HEK293 (cell line): ENCODE data around the gene CACNA1S.

Source experiments
- CTCF ChIA-PET: fragments of 350-600 bp; formaldehyde crosslinking; extraction: SDS; loops from one replicate; lab custom pipeline; 2021; ENCODE audit warnings: antibody characterized with exemption; lab: Yijun Ruan, JAX
- POLR2A ChIA-PET: fragments of 300-600 bp; formaldehyde crosslinking; extraction: SDS; loops from one replicate; lab custom pipeline; 2020; ENCODE audit warnings: antibody characterized with exemption, inconsistent platforms; lab: Yijun Ruan, JAX
- H3K27ac ChIP-seq: fragments of 200-500 bp; sonication (Bioruptor generic); 2 replicates; pipeline ENCODE4 v1.5.1; 2014; ENCODE audit warnings: low read depth, low read length, control low read depth, inconsistent platforms; ENCODE audit errors: extremely low read depth
- H3K36me3 ChIP-seq, 2 experiments: fragments of 200-500 bp in 1 of 2; sonication (Bioruptor generic) in 1 of 2; 1 replicate in 1 of 2; 2 replicates in 1 of 2; pipeline ENCODE4 v1.5.1; 2014 to 2017; ENCODE audit warnings: inconsistent platforms in 2 of 2, low read length in 2 of 2; ENCODE audit not compliant: control insufficient read depth in 2 of 2, insufficient read depth in 1 of 2
- H3K4me1 ChIP-seq: fragments of 200-500 bp; sonication (Bioruptor generic); 2 replicates; pipeline ENCODE4 v1.5.1; 2014; ENCODE audit warnings: mild to moderate bottlenecking, low read length, inconsistent platforms; ENCODE audit not compliant: control insufficient read depth, insufficient read depth
- H3K4me3 ChIP-seq: 2 replicates; pipeline ENCODE4 v1.5.1; 2011; ENCODE audit warnings: low read depth, mild to moderate bottlenecking, control low read depth, low read length, moderate library complexity
- H3K9me3 ChIP-seq: fragments of 200-500 bp; sonication (Bioruptor generic); 2 replicates; pipeline ENCODE4 v1.5.1; 2014; ENCODE audit warnings: low read depth, low read length, inconsistent platforms; ENCODE audit not compliant: control insufficient read depth, insufficient read depth
- IKZF3 ChIP-seq: fragments of 450-650 bp; IDR thresholded peaks from 2 replicates; pipeline ENCODE4 v1.5.0; 2018; ENCODE audit warnings: missing biosample characterization, mild to moderate bottlenecking, missing genetic modification characterization, moderate library complexity
- KLF10 ChIP-seq: fragments of 450-650 bp; IDR thresholded peaks from 2 replicates; pipeline ENCODE4 v1.5.1; 2018; ENCODE audit warnings: missing biosample characterization, mild to moderate bottlenecking, missing genetic modification characterization
- ZNF10 ChIP-seq: fragments of 450-650 bp; formaldehyde crosslinking; IDR thresholded peaks from 2 replicates; pipeline ENCODE4 v1.5.1; 2017; ENCODE audit warnings: missing biosample characterization, missing genetic modification characterization
- ZNF121 ChIP-seq: fragments of 450-650 bp; formaldehyde crosslinking; IDR thresholded peaks from 2 replicates; pipeline ENCODE4 v1.5.1; 2016; ENCODE audit warnings: missing biosample characterization, missing genetic modification characterization
- ZNF169 ChIP-seq: fragments of 450-650 bp; formaldehyde crosslinking; IDR thresholded peaks from 2 replicates; pipeline ENCODE4 v1.5.1; 2016; ENCODE audit warnings: missing biosample characterization, missing genetic modification characterization
- ZNF175 ChIP-seq: fragments of 450-650 bp; formaldehyde crosslinking; IDR thresholded peaks from 2 replicates; pipeline ENCODE4 v1.5.1; 2016; ENCODE audit warnings: missing biosample characterization, missing genetic modification characterization
- ZNF2 ChIP-seq: fragments of 450-650 bp; formaldehyde crosslinking; IDR thresholded peaks from 2 replicates; pipeline ENCODE4 v1.5.1; 2016; ENCODE audit warnings: missing biosample characterization, missing genetic modification characterization
- ZNF211 ChIP-seq: fragments of 450-650 bp; formaldehyde crosslinking; IDR thresholded peaks from 2 replicates; pipeline ENCODE4 v1.5.1; 2016; ENCODE audit warnings: low read depth, missing biosample characterization, missing genetic modification characterization
- ZNF843 ChIP-seq: fragments of 450-650 bp; formaldehyde crosslinking; IDR thresholded peaks from 2 replicates; pipeline ENCODE4 v1.5.1; 2016; ENCODE audit warnings: missing biosample characterization, missing genetic modification characterization
- TF ChIP-seq, protein P1 (sequence below): fragments of 450-650 bp; formaldehyde crosslinking; conservative IDR thresholded peaks from 2 replicates; pipeline ENCODE4 v1.5.1; 2016; ENCODE audit warnings: low read depth, missing biosample characterization, missing genetic modification characterization
- TF ChIP-seq, protein P2 (sequence below): fragments of 450-650 bp; formaldehyde crosslinking; IDR thresholded peaks from 2 replicates; pipeline ENCODE4 v1.5.1; 2016; ENCODE audit warnings: missing biosample characterization, missing genetic modification characterization
- TF ChIP-seq, protein P3 (sequence below): fragments of 450-650 bp; formaldehyde crosslinking; conservative IDR thresholded peaks from 2 replicates; pipeline ENCODE4 v1.5.1; 2016; ENCODE audit warnings: low read depth, missing biosample characterization, missing genetic modification characterization

CACNA1S gene

DNA sequence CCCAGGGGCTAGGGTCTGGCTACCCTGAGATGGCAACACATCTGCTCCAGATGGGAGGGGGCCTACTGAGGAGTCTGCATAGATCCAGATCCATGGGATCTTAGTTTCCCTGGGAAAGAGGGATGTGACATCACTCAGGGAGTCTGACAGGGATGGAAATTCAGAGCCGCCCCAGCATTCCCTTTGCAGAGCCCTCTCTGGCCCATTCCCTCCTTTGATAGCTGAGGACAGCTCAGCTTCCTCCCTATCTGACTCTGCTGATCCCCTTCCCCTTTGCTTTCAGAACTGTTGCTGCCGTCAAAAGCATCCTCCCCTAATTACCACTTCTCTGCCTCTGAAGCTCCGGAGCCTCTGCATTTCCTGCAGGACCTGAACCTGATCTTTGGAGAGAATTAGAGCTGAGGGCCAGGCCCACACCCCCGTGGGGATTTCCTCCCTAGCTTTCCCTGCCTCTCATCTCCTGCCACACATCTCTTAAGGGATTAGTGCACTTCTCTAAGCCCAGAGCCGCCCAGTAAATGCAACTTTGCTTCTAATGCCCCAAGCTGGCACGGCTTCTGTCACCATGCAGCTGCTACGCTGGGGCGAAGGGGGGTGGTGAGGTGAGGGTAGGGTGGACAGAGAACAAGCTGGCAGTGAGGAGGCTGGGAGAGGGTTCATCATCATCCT, 24.3 kb upstream of the CACNA1S start:
- TF ChIP-seq ZNF2 (tag by site-specific recombination) (no peak), IKZF3 (no peak), ZNF843 (tag by site-specific recombination) (no peak), KLF10 (tag by site-specific recombination) (no peak), ZNF169 (no peak), ZNF211 (tag by site-specific recombination) (no peak), ZNF121 (no peak)
- TF ChIP-seq, protein P1, sequence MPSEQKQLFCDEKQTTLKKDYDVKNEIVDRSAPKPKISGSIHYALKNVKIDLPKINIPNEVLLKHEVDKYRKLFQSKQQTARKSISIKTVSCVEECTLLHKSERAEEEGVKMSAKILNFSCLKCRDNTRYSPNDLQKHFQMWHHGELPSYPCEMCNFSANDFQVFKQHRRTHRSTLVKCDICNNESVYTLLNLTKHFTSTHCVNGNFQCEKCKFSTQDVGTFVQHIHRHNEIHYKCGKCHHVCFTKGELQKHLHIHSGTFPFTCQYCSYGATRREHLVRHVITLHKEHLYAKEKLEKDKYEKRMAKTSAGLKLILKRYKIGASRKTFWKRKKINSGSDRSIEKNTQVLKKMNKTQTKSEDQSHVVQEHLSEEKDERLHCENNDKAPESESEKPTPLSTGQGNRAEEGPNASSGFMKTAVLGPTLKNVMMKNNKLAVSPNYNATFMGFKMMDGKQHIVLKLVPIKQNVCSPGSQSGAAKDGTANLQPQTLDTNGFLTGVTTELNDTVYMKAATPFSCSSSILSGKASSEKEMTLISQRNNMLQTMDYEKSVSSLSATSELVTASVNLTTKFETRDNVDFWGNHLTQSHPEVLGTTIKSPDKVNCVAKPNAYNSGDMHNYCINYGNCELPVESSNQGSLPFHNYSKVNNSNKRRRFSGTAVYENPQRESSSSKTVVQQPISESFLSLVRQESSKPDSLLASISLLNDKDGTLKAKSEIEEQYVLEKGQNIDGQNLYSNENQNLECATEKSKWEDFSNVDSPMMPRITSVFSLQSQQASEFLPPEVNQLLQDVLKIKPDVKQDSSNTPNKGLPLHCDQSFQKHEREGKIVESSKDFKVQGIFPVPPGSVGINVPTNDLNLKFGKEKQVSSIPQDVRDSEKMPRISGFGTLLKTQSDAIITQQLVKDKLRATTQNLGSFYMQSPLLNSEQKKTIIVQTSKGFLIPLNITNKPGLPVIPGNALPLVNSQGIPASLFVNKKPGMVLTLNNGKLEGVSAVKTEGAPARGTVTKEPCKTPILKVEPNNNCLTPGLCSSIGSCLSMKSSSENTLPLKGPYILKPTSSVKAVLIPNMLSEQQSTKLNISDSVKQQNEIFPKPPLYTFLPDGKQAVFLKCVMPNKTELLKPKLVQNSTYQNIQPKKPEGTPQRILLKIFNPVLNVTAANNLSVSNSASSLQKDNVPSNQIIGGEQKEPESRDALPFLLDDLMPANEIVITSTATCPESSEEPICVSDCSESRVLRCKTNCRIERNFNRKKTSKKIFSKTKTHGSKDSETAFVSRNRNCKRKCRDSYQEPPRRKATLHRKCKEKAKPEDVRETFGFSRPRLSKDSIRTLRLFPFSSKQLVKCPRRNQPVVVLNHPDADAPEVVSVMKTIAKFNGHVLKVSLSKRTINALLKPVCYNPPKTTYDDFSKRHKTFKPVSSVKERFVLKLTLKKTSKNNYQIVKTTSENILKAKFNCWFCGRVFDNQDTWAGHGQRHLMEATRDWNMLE, result no peak
- TF ChIP-seq, protein P2, sequence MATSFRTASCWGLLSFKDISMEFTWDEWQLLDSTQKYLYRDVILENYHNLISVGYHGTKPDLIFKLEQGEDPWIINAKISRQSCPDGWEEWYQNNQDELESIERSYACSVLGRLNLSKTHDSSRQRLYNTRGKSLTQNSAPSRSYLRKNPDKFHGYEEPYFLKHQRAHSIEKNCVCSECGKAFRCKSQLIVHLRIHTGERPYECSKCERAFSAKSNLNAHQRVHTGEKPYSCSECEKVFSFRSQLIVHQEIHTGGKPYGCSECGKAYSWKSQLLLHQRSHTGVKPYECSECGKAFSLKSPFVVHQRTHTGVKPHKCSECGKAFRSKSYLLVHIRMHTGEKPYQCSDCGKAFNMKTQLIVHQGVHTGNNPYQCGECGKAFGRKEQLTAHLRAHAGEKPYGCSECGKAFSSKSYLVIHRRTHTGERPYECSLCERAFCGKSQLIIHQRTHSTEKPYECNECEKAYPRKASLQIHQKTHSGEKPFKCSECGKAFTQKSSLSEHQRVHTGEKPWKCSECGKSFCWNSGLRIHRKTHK (tag by site-specific recombination), result no peak
- TF ChIP-seq, protein P3, sequence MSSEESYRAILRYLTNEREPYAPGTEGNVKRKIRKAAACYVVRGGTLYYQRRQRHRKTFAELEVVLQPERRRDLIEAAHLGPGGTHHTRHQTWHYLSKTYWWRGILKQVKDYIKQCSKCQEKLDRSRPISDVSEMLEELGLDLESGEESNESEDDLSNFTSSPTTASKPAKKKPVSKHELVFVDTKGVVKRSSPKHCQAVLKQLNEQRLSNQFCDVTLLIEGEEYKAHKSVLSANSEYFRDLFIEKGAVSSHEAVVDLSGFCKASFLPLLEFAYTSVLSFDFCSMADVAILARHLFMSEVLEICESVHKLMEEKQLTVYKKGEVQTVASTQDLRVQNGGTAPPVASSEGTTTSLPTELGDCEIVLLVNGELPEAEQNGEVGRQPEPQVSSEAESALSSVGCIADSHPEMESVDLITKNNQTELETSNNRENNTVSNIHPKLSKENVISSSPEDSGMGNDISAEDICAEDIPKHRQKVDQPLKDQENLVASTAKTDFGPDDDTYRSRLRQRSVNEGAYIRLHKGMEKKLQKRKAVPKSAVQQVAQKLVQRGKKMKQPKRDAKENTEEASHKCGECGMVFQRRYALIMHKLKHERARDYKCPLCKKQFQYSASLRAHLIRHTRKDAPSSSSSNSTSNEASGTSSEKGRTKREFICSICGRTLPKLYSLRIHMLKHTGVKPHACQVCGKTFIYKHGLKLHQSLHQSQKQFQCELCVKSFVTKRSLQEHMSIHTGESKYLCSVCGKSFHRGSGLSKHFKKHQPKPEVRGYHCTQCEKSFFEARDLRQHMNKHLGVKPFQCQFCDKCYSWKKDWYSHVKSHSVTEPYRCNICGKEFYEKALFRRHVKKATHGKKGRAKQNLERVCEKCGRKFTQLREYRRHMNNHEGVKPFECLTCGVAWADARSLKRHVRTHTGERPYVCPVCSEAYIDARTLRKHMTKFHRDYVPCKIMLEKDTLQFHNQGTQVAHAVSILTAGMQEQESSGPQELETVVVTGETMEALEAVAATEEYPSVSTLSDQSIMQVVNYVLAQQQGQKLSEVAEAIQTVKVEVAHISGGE (tag by site-specific recombination), result no peak
- CTCF ChIA-PET, result interaction anchor here (2.7 to 4.7 kb wide), 2 partner anchors 17 kb away, joined by 11 to 13 read pairs; no protein-coding TSS in a partner anchor

DNA sequence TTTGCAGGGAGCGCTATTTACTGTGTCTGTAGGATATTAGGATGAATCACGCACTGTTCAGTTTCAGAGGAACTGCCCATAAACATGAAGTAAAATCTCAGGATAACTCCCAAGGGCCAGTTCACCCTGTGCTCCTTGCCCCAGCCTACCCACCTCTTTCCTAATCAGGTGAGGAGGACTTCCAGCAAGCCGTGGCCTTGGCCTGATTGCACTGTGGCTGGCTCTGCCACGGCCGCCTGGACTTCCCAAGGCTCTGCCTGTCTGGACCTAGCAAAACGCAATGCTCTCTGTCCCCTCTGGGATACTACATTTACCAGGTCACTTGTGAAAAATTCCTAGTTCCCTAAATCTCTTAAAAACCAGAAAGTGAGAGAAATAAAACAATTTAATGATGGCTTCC, 22.2 kb upstream of the CACNA1S start:
- Histone ChIP-seq H3K4me3 (no peak overlapping the region), H3K9me3 (no peaks in the 10 kb centered on the region), H3K4me1 (no peaks in the 10 kb centered on the region), H3K27ac (no peak overlapping the region), H3K36me3 (peaks cover 0 to 54% of the 10 kb centered on the region in 2 experiments; a peak in 1 of 3 replicates)
- peak; percentile 85 for TF ChIP-seq ZNF10 (tag by site-specific recombination)
- no peak for TF ChIP-seq ZNF175 (tag by site-specific recombination)
- ChIA-PET CTCF (interaction anchor here (4.7 kb wide), 1 partner anchor 15 kb away, joined by 13 read pairs; no protein-coding TSS in a partner anchor), POLR2A (no interaction called here)

More for the DNA sequence above, 24.3 kb upstream of the CACNA1S start:
- Histone ChIP-seq H3K4me3 (no peak overlapping the region), H3K27ac (no peak overlapping the region), H3K9me3 (no peaks in the 10 kb centered on the region), H3K4me1 (no peaks in the 10 kb centered on the region), H3K36me3 (peaks cover 0 to 75% of the 10 kb centered on the region in 2 experiments; a peak in 1 of 3 replicates)
- POLR2A ChIA-PET, result interaction anchor here (1.2 kb wide), 1 partner anchor 15 kb away, joined by 3 read pairs; no protein-coding TSS in a partner anchor
